GM21381 (cell line): Measurements from ENCODE around the gene ANG.
"Not testable (repeated sequence)": the region's sequence is repeated elsewhere in the genome, so short reads cannot be mapped to it uniquely, and the experiment has no call there.

Source experiments
- ATAC-seq: cut with Tn5 transposase; IDR thresholded peaks from one replicate; pipeline ENCODE4 v1.9.1; 2021; ENCODE audit warnings: mild to moderate bottlenecking, moderate library complexity; ENCODE audit not compliant: unreplicated experiment

The ANG gene

GRCh38 chr14:20734430-20734806 lies 45.9 kb downstream of the ANG start:
- ATAC-seq, result no peak

- ATAC-seq, result not testable (repeated sequence)
Observed at GRCh38 chr14:20738292-20738691, 49.7 kb downstream of the ANG start.

DNA sequence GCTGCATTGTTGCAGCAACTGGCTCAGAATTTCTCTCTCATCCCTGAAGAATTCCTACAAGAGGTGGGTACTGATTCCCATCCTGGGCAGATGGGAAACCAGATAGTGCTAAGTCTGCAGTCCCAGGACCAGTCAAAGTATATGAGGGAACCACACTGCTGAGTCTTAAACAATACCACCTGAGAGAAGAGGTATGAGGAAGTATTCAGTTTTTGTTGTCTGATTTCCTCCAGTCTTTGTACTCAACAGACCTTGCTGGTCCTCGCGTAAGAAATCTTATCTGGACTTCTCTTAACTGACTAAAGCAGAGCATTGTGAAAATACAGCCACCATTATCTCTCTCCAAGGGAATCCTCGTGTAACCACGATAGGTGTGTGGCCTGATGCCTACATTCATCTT lies 53.6 kb downstream of the ANG start:
- no peak for ATAC-seq

DNA sequence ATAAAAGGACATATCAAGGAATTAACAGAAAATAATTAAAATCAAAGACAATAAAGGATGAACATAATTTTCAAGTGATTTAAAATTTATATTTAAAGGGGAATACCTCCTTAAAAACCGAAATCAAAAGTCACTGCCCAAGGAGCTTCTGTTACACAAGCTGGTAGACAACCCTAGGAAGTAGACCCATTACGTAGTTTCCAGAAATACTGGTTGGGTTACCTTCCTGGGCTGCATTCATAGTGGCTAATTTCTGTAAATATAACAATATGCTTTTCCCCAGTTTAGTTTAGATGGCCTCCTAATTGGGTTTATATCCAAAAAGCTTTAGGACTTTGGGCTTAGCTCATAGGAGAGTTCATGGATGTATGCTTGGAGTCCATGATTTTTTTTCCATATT lies 55.0 kb downstream of the ANG start:
- ATAC-seq, result no peak
